GM21717 (cell line): ENCODE measurements around the gene CENPP.
"Not testable (repeated sequence)": the region's sequence is repeated elsewhere in the genome, so short reads cannot be mapped to it uniquely, and the experiment has no call there.

ENCODE experiments used
- ATAC-seq: cut with Tn5 transposase; IDR thresholded peaks from one replicate; pipeline ENCODE4 v1.9.1; 2021; ENCODE audit warnings: mild to moderate bottlenecking, moderate library complexity; ENCODE audit not compliant: unreplicated experiment

CENPP gene

DNA sequence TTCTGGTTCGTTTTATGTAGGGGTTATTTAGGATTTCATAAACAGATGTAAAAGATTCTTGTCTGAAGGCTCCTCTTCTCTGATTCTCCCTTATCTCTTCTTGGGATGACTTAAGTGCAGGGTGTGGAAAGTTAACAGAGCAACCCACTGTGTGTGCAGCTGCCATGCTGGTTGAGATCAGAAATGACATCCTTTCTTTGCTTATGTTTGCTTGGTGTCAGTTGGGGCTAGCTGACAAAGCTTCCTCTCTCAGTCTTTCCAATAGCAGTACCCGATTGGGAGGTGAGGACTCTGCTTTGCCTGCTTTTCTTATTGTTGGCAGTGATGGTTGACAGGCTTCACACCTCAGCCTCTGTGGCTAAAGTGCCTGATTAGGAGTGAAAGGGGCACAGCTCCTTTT, 52.1 kb downstream of the CENPP start:
- no peak for ATAC-seq

DNA sequence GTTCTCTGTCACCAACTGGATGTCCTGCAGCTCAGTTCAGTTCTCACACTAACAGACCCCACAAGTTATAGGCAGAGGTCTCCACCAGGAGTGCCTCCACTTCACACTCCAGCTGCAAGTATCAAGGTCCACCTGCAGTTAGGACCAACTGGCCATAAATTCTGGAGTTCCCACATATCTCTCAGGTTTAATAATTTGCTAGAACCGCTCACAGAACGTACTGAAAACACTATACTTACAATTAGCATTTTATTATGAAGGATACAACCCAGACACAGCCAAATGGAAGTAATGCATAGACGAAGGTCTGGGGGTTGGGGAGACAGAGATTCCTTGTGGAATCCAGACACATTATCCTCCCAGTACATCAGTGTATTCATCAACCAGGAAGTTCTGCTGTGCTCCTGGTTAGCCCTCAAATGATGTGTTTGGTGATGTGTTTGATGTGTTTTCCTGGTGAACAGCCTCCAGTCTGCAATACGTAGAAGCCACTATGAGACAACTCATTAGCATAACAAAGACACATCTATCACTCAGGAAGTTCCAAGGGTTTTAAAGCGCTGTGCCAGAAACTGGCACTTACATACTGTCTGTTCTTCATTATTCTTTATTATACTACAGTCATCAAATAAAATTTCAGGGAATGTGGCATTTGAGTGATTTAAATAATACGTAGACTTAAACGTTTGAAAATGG, 53.3 kb downstream of the CENPP start:
- no peak for ATAC-seq

DNA sequence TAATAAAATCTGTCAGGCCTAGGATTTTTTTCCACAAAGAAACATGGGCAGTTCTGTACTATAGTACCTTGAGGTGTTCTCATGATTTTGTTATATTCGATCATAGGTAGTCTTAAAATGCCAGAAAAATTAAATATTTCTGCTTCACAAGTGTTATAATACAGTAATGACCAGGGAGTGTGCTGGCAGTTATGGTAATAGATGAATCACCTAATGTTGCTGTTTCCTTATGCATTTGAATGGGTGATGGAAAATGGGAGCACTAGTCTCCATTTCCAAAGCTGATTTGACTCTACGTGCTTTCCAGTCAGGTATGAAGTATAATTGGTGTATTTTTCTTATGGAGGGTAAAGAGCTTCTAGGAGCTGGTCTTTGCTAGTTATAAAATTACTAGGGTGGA, 54.9 kb downstream of the CENPP start:
- no peak for ATAC-seq

DNA sequence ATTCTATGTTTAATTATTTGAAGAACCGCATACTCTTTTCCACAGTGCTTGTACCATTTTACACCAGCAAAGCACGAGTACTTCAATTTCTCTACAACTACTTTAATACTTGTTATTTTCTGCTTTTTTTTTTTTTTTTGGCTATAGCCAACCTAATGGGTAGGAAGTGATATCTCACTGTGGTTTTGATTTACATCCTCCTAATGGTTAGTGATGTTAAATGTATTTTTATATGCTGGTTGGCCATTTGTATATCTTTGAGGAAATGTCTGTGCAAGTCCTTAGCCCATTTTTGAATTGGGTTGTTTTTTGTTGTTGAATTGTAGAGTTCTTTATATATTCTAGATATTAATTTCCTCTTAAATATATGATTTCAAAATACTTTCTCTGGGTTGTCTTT, 56.0 kb downstream of the CENPP start:
- no peak for ATAC-seq

DNA sequence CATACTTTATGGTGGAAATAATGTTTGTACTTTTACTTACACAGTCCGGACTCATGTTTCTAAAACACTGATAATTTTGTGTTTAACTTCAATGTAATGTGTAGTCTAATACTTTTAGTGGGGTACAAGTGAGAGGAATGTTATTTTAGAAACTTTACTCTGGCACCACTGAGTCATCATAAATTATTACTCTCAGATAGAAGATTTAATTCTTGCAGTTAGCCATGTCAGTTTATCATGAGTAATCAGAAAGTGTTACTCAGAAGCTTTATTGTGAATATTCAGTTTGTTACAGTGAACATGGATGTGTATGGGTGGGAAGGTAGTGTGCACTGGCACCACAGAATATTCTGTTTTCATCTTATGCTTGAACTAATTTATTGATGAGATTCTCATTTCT, 58.6 kb downstream of the CENPP start:
- no peak for ATAC-seq

DNA sequence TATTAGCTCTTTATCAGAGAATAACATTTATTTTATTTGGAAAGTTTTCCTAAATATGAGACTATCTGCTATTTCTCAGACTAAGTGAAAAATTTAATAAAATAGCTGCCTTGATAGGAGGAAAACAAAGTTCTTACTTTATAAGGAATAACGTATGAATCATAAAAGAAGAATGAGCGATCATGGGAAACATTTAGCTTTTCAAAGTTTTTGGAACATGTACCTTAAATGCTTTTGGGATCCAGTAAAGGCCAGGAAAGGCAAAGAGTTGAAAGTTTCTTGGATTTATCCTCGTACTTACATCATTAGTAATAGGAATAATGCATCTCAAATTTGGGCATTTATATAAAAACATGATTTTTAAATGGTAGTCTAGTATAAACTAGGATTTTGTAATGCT, 59.2 kb downstream of the CENPP start:
- ATAC-seq, result no peak

DNA sequence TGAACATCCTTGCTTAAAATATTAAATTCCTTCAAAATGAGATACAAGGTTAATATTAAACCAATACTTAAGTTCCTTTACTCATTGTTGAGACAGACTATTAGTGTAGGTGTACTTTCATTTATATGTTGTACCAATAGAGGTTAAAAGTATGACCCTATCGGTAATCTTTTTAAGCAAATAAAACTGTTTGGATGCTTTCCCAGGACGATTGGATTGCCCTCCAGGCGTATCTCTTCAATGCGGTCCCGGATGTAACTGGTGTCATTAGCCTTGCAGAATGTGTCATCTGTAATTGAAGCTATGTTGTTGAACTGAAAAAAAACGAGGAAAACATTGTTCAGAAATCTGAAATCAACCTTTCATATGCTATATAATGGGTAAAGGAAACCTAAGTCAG, 59.7 kb downstream of the CENPP start:
- ATAC-seq, result no peak

DNA sequence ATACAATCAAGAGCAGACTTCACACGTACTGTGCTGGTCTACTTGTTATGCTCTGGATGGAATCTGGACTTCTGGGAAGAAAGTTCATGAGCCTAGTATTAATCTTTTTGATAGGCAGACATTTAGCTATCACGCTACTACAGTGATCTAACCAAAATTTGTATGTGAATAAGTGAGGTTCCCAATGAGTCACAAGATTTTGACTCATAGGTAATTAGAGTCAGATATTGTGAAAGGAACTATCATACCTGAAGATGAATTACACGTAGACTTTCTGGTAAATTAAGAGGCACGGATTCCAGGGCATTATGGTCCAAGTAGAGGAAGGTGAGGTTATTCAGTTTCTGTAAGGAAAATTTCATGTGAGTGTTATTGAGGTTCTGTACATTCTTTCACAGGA, 60.2 kb downstream of the CENPP start:
- ATAC-seq, result no peak

DNA sequence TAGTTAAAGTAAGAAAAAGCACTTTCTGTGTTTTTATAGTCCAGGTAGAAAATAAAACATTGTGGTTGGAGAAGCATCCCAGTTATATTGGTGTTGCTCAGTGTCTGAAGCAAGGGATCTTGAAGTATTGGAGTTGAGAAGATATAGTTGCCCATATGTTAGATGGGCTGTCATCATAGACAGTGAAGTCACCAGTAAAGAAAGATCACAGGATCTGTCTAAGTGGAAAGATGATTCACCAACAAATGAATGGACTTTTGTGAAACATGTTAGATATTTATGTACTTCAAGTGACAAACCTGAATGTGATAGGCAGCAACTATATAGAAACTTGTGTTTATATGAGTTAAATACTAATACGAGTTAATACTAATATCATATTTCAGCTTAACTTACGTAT, 66.9 kb downstream of the CENPP start:
- ATAC-seq, result no peak

DNA sequence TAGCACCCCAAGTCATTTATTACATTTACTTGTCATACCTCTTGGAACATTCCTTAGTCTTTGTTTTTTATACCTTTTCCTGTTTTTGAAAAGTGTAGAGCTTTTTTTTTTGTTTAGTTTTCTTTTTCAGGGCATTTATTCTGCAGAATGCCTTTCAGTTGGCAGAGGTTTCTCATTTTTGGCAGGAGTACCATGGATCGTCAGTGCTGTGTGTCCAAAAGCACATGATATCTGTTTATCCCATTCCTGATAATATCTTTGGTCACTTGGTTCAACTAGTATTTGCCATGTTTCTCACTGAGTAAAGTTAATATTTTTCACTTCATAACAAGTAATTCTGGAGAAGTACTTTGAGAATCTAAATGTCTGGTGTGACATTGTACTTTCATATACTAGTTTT, 67.9 kb downstream of the CENPP start:
- ATAC-seq, result no peak

DNA sequence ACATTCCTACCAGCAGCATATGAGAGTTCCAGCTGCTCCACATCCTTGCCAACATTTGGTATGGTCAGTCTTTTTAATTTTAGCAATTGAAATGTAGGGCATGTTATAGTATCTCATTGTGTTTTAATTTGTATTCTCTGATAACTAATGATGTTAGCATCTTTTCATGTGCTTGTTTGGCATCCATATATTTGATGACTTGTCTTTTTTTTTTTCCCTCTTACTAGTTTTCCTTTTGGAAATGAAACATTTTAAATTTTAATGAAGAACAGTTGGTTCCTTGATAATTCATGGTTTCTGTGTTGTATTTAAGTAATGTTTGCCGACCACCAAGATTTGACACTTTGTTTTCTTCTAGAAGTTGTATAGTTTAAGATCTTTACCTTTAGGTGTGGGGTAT, 69.9 kb downstream of the CENPP start:
- no peak for ATAC-seq

DNA sequence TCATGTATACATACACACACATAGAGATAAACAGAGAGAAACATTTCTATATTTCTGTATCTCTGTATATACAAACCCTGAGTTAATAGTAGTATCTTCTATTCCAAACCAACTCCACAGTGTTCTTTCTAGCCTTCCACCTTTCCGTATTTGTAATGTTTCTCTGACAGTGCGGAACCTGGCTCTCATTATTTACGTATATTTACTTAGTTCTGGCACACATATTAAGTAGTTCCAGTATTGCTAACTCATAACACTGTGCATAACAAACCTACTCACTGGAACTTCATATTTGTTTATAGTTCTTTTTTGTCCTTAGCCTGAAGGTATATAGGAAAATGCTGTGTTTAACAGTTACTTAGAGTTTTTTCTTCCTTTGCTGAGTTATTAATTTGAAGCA, 72.1 kb downstream of the CENPP start:
- no peak for ATAC-seq

DNA sequence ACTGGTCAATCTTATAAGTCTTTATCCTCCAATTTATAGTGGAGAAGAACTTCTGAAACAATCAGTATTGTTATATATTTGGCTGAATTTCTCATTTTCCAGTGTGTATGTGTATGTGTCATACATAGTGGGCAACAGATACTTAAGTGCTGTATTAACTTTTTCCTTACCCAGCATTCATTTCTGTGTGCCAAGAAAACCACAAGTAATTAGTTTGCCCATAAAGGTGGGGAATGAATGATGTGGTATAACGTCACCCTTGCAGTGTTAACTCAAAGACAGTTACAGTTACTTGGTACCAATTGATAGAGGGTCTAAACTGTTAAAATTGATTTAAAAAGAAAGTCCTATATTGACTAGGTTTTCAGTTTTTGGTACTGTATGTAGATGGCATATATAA, 76.6 kb downstream of the CENPP start:
- ATAC-seq, result no peak

DNA sequence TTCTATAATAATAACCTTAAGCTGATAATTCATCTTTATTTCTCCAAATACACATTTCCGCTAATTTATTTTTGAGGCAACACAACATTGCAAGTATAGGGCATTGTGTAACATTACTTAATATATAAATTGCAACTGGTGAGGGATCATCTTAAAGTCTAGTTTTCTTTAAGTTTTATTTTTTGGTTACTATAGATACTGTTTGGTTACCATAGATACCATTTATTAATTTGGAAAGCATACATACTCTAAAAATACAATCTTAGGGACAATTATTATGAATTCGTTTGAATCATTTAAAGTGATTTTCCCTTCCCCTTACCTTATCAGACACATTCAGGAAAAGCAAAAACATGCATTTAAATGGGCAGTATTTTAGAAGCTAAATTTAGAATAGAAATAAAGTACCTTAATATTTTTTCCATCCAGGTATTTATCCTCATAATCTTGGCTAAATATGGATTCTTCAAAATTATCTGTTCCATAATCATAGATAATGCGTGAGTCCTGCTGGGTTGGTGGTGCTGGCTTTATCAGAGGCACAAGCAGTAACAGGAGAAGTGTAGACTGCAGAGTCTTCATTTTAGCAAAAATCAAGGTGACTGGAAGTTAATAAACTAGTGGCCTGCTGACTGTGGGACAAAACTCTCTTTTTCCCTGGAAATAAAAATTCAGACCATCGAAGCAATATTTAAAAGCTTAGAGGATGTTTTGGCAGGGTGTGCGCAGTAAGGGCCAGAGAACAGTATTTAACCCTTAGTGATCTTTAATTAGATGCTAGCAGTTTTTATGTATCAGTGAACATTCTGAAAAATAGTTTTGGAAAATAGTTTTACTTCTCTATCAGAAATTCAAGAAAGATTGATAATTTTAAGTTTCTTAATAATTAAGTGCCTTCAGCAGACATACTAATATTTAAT, 77.3 kb downstream of the CENPP start:
- ATAC-seq, result no peak

DNA sequence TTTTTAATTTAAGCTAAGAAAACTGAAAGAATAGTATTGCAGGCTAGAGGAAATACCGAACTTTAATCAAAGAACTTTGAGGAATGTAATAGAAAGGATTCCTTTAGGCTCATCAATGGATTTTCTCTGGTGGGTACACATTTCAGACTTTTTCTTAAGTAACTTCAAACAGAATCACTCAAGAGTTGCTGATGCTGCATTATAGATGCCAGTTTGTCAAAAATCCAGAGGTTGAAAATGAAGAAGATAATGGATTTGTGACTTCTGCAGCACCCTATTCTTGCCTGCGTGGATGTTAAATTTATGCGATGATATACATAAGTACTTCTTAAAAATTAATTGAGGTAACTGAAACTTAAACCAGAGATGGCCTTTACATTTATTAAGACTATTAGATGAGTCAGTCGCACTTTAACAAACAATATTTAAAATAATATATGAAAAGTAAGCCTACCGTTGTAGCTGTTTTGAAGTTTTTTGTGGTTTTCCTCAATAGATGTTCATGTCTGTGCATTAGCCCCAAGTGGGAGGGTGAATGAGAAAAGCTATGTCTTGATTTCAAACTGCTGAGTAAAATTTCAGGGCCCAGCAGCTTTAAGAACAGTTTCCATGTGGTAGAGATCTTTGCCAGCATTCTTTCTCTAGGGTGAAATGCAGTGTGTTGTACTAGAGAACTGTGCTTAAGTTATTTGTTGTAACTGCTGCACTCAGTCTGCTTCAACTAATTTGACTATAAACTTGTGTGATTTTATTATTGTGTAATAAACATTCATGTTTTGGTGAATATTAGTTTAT, 78.5 kb downstream of the CENPP start, which contains the start of gene OGN:
Gene OGN, minus strand, starts transcription at position 537 of the 795 bp plus-strand sequence. CDS start 1,171 bp downstream, outside the sequence.
- no peak for ATAC-seq

DNA sequence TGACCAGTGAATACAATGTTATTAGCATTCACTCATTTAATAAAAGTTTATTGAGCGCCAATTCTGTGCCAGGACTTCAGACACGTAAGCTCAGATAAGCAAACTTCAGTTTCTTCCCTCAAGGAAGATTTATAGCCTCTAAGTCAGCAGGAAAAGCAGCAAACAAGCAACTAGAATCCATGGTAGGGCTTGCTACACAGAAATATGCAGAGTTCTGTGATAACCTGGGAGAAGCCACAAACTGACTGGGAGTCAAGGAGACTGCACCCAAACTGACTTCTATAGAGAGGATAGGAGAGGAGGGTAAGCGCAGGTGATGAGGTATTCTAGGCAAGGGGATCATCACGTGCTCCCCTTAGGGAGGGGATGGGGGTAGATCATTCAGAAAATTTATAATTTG, 80.1 kb downstream of the CENPP start:
- ATAC-seq, result no peak

DNA sequence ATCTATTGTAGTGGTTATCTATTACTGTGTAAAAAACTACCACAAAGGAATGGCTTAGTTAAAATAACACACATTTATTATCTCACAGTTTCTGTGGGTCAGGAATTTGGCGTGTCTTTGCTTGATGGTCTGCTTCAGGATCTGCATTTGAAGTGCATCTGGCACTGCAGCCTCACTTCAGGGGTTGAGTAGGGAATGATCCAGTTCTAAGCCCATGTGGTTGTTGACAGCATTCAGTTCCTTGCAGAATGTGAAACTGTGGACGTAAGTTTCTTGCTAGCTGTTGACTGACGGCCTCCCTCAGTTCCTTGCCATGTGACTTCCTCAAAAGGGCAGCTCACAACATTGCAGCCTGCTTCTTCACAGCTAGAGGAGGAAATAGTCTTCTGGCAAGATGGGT, 80.7 kb downstream of the CENPP start:
- ATAC-seq, result peak; percentile 79

DNA sequence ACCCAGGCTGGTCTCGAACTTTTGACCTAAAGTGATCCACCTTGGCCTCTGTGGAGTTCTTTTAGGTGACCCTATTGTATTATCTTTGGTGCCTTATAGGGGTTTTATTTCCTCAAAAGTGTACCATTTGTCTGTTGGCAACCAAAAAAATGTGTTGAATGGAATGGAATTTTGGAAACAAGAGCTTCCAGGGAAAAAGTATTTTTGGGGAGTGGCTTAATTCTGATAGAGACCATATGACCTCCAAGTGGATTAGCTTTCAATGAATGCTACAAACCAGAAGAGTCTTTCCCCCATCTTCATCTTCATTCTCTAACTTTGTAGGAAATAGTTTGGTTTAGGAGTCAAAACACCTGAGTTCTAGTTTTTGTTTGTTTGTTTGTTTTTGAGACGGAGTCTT, 82.1 kb downstream of the CENPP start:
- no peak for ATAC-seq

DNA sequence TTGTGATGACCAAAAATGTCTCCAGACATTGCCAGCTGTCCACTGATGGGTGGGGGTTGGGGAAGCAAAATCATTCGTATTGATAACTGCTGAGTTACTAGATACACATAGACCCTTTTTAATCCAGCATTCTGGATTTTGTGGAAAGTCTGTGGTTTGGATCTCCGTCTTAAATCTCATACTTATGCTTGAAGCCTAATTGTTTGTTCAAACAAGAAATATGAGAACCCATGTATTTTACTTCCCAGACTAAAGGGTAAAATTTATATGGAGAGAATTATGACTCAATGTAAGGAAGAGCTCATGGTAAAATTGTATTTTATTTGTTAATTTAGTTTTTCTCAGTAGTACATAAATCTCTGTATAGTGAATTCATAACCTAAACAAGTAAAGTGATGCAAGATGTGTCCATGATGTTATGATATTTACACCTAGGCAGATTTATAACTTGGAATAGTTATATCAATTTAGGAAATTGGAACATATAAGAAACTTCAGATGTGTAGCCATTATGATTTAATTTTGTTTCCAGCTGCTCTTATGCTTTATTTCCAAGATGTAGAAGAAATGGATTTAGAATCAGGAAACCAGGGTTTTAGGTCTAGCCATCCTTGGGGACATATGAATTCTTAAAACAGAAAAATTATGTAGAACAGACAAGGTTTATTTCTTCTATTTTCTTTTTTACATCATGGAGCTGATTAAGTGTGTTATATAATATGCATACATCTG, 83.2 kb downstream of the CENPP start:
- no peak for ATAC-seq

DNA sequence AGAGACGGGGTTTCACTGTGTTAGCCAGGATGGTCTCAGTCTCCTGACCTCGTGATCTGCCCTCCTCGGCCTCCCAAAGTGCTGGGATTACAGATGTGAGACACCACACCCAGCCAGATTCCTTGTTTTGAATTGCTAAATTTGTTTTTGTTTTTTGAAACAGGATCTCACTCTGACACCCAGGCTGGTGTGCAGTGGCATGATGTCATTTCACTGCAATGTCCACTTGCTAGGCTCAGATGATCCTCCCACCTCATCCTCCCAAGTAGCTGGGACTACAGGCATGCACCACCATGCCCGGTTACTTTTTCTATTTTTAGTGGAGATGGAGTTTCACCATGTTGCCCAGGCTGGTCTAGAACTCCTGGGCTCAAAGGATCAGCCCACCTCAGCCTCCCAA, 85.4 kb downstream of the CENPP start:
- ATAC-seq, result not testable (repeated sequence)

DNA sequence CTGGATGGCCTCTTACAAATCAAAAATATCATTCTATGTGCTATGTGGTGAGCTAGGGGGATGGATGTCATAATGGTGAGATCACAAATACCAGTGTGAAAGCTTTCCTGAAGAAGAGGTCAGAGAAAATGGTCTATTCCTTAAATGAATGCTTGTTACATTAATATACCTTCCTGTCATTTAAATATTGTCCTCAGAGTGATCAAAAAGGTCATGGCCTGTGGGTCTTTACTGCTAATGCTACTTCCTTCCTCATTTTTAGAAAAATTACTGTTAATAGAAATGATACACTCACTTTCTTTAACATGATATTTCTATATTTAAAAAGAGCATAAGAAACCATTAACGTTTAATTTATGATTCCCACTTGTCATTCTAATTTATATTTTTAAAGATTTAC, 88.8 kb downstream of the CENPP start:
- no peak for ATAC-seq
